Measurements from ENCODE around the gene SLC44A5. TPM values are rescaled to one million over a fixed set of nuclear protein-coding genes. Genes with fewer than 3 reads are reported as not detected.
"Not testable (repeated sequence)": the region's sequence is repeated elsewhere in the genome, so short reads cannot be mapped to it uniquely, and the experiment has no call there.

The SLC44A5 gene
- total RNA-seq, 1 experiment from 2014 or later = 2.8 TPM

DNA sequence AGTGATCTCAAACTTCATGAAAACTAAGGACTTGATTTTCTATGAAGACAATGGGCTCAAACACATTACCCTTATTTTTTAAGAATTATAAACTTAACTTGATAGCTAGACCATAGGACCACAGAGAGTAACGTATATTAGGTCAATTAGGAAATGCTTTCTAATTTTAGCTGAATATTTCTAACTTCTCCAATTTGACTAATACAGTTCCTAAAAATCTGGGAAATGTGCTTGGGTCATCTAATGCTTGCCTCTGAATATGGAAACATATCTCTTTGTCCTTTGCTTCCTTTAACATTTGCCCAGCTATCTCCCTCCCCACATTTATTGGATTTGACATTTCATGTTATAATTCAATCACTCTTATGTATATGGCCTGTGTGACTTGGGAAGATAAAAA is 335.3 kb downstream of the SLC44A5 start:
- DNase-seq (ENCODE audit: low spot score) = no peak

DNA sequence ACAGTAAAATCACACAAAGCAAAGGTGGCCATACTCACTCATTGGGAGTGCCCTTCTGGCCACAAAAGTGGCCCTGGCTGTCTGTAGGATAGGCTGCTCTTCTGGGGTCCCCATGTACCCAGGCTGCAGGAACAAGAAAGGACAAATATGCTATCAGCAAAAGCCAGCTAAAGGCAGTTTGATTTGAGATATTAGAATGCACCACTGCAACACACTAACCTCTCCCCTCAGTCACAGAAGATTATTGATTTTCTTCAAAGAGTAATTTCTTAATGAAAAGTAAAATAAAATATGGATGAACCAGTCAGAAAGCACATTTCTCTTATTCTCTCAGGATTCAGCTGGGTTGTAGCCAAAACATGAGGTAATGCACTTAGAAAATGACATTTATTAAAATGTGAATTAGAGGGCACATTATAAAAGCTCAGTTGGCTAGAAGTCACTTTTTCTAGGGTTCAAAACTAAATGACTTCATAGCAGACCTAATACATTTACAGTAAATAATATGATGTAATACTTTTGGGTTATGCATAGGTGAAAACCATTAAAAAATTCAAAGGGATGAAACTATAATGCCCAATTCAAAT is 335.9 kb downstream of the SLC44A5 start:
- DNase-seq (ENCODE audit: low spot score) = no peak

DNA sequence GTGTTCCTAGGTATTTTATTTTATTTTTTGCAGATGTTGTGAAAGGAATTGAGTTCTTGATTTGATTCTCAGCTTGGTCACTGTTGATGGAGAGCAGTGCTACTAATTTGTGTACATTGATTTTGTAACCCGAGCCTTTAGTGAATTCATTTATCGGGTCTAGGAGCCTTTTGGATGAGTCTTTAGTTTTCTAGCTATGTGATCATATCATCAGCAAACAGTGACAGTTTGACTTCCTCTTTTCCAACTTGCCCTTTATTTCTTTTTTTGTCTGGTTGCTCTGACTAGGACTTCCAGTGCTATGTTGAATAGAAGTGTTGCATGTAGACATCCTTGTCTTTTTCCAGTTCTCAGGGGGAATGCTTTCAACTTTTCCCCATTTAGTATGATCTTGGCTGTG is 337.8 kb downstream of the SLC44A5 start:
- DNase-seq (ENCODE audit: low spot score) = no peak

DNA sequence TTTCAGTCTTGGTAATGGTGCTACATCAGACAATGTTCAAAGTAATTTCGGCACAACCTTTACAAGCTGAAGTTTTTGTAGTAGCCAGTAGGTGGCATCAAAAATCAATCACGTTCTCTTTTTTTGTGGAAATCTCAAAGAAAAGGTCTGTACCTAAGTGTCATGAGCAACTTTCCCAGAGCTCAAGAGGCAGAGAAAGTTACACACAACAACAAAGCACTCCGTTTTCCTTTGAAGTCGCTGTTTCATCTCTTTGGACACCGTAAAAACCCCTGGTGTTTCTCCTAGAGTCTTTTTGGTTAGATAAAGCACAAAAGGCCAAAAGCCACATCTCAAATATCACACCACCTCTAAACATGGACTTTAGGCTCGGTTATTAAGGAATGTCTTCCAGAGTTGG is 345.1 kb downstream of the SLC44A5 start:
- peak; percentile 77 for DNase-seq (ENCODE audit: low spot score)

GRCh38 chr1:75264112-75264511 is 346.8 kb downstream of the SLC44A5 start:
- DNase-seq (ENCODE audit: low spot score) = no peak

GRCh38 chr1:75263616-75264015 is 347.3 kb downstream of the SLC44A5 start:
- not testable (repeated sequence) for DNase-seq (ENCODE audit: low spot score)

GRCh38 chr1:75261946-75262345 is 349.0 kb downstream of the SLC44A5 start:
- not testable (repeated sequence) for DNase-seq (ENCODE audit: low spot score)

DNA sequence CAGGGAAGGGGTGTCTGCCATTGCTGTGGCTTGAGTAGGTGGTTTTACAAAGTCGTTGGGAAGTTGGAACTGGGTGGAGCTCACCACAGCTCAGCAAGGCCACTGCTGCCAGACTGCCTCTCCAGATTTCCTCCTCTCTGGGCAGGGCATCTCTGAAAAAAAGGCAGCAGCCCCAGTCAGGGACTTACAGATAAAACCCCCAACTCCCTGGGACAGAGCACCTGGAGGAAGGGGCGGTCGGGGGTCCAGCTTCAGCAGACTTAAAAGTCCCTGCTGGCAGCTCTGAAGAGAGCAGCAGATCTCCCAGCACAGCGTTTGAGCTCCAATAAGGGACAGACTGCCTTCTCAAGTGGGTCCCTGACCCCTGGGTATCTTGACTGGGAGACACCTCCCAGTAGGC is 352.6 kb downstream of the SLC44A5 start:
- DNase-seq (ENCODE audit: low spot score) = no peak

- no peak for DNase-seq (ENCODE audit: low spot score)
These were observed 353.5 kb downstream of the SLC44A5 start for GRCh38 chr1:75257424-75257823.

DNA sequence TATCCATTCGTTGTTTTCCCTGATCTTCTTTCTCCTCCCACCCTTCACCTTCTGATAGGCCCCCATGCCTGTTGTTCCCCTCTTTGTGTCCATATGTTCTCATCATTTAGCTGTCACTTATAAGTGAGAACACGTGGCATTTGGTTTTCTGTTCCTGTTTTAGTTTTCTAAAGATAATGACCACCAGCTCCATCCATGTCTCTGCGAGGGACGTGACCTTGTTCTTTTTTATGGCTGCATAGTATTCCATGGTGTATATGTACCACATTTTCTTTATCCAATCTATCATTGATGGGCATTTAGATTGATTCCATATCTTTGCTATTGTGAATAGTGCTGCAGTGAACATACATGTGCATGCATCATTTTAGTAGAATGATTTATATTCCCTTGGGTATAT is 360.8 kb downstream of the SLC44A5 start:
- DNase-seq (ENCODE audit: low spot score) = not testable (repeated sequence)

GRCh38 chr1:75245239-75245638 is 365.7 kb downstream of the SLC44A5 start:
- no peak for DNase-seq (ENCODE audit: low spot score)

GRCh38 chr1:75243124-75243523 is 367.8 kb downstream of the SLC44A5 start:
- DNase-seq (ENCODE audit: low spot score) = no peak

GRCh38 chr1:75237316-75237715 is 373.6 kb downstream of the SLC44A5 start:
- DNase-seq (ENCODE audit: low spot score) = no peak

GRCh38 chr1:75234562-75234961 is 376.4 kb downstream of the SLC44A5 start:
- no peak for DNase-seq (ENCODE audit: low spot score)

DNA sequence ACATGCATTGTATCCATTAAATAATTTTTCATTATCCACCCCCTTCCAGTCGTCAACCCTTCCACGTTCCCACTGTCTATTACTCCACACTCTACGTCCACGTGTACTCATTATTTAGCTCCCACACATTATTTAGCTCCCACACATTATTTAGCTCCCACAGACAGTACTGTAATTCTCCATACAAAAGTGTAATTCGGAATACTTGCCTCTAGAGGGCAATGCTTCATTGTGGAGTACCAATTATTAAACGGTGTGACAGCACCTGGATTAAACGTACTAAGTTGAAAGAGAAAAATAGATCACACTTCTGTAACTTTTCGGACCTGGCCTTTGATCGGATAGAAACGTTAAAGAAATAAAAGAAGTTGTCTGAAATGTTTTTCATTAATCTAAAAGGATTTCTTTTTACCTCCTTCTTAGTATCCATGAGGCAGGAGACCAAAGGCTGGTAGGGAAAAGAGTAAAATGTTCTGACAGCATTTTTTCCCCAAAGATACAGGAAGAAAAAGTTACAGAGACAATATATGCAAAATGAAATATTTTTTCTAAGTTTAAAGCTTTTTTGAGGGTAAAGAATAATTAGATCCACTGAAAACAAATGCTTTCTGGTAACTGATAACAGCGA is 377.5 kb downstream of the SLC44A5 start:
- peak; percentile 74 for DNase-seq (ENCODE audit: low spot score)

DNA sequence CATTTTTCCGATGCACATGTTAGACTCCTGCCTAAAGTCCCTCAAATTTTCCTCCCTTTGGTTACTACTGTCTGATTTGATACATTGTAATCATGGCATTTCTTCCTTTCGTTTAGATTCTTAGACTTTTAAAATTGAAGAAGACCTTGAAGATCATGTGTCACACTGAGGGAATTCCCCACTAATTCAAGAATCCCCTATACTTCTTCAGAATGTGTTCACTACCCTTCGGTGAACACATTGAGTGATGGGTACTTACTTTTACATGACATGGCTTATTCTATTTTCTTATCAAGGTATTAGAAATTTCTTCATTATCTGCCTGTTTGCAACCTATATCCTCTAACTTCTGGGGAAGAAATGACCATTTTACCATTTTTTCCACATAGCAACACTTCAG is 390.8 kb downstream of the SLC44A5 start:
- no peak for DNase-seq (ENCODE audit: low spot score)

DNA sequence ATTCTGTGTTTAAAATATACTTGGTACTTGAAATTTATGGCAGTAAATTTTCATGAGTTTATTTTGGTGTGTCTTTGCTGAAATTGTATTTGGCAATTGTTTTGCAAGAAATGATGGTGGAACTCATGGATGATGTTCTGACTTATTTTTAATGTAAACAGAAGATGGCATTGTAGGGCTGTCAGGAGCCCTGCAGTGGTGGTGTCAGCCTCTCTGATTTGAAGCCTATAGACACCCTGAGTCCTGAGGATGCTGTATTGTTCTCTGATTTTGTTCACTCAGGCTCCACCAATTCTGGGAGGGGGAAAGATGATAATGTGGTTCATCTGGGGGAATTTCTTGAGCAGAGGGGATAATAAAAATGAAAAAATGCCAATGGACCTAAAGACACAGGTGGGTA is 396.9 kb downstream of the SLC44A5 start:
- no peak for DNase-seq (ENCODE audit: low spot score)

DNA sequence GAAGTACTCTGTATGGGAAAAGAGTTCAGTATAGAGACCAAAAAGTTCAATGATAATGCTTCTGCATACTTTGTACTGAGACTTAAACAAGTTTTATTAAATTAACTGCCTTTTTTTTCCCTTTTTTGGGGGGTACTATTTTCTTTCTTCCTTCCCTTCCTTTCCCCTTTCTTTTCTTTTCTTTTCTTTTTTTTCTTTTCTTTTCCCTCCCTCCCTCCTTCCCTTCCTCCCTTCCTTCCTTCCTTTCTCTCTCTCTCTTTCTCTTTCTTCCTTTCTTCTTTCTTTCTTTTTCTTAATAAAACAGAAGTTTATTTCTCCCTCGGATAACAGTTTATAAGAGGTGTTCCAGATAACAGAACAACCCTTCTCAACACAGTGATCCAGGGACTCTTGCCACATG is 399.3 kb downstream of the SLC44A5 start:
- DNase-seq (ENCODE audit: low spot score) = no peak

DNA sequence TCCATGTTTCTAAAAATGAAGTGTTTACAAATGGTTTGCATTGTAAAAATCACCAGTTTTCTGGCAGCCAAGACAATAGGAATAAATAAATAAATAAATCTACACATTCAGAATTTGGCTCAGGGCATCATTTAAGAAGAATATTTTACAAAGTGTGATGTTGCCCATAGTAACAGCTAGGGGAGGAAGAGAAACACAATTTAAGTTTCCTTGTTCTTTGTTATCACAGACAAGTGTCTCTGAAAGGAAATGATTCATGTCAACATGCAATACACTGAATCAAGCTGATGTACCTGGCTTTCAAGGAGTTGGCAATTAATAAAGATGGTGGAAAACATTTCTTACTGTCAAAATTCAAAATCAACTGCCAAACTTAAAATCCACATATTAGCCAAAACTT is 402.1 kb downstream of the SLC44A5 start:
- DNase-seq (ENCODE audit: low spot score) = no peak

DNA sequence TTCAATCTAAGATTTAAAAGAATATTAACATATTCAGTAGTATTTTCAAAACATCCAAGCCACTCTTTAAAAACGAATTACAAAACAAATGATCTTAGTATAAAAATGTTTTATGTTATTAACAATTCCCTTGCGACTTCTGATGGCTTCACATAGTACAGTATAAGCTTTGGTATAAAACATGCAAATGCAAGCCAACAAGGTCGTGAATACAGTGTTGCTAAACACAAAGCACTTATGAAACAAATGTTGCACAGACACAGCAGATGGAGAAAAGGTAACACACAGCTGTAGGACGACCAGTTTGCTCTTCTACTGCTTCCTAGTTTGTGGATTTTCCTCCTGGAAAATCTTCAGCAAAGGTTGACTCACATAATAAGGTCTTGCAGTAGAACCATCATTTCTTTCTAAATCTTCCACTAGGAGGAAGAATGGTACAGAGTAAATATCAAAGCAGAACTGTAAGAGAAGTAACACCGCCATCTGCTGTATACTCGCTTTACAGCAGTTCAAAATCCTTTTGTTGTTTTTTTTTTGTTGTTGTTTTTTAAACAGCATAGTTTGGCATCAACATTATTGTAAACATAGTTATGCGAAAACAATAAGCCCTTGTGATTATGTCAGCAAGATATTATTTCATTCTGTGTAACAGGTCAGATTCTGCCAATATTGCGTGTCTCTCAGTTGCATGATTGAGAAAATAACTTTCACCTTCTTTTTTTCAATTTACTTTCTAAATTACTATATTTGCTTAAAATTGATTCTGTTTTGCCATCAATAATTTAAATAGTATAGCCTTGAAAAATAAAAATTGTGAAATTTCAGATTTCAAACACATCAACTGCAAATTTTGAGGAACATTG is 407.3 kb downstream of the SLC44A5 start:
- peak; percentile 58 for DNase-seq (ENCODE audit: low spot score)

GRCh38 chr1:75202751-75203150 is 408.2 kb downstream of the SLC44A5 start:
- DNase-seq (ENCODE audit: low spot score) = no peak

- no peak for DNase-seq (ENCODE audit: low spot score)
These were observed 412.2 kb downstream of the SLC44A5 start for GRCh38 chr1:75198761-75199160.

DNA sequence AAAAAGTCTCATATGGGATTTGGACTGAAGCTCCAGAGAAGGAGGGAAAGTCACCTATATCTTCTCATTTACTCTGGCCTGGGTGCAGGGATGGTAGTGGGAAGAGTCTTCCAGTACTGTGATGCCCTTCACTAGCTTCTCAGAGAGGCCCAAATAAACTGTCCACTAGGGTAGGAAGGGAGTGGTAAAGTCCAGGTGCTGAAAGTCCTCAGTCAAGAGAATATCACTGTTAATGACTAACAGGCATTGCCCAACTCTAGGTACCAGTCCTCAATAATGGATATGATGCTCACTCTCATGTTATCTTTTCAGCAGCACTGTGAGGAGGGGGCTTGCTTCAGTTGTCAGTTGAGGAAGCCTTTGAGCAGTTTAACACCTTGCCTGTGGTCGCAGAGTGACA is 412.8 kb downstream of the SLC44A5 start:
- DNase-seq (ENCODE audit: low spot score) = no peak

All from HT-29 (cell line).